Tibial nerve (tissue), 4 donors: ENCODE data around the gene PPA2. TPM values are rescaled to one million over a fixed set of nuclear protein-coding genes. Genes with fewer than 3 reads are reported as not detected.

Experiments used
- DNase-seq, 2 donors: peaks; one replicate each; pipeline ENCODE4 v3.0.0-alpha.2; 2019; ENCODE audit warnings: low spot score in 2 of 2
- H3K27ac ChIP-seq, 4 donors: fragments of 200-600 bp; sonication (generic) in 3 of 4; one replicate each; pipeline ENCODE4 v1.5.1; 2017 to 2019; ENCODE audit warnings: mild to moderate bottlenecking in 1 of 4
- H3K27me3 ChIP-seq, 2 donors: fragments of 200-600 bp; sonication (generic) in 1 of 2; one replicate each; pipeline versions ENCODE4 v1.5.1 to v1.6.0; 2017 to 2019
- H3K36me3 ChIP-seq, 3 donors: fragments of 200-600 bp; sonication (generic); one replicate each; pipeline ENCODE4 v1.5.1; 2018 to 2019
- H3K4me1 ChIP-seq, 4 donors: fragments of 200-600 bp; sonication (generic) in 3 of 4; one replicate each; pipeline ENCODE4 v1.5.1; 2017 to 2019
- H3K4me3 ChIP-seq, 4 donors: fragments of 200-600 bp; sonication (generic) in 3 of 4; one replicate each; pipeline ENCODE4 v1.5.1; 2017 to 2019; ENCODE audit warnings: mild to moderate bottlenecking in 1 of 4, moderate library complexity in 1 of 4
- H3K9me3 ChIP-seq, 4 donors: fragments of 200-600 bp; sonication (generic) in 3 of 4; one replicate each; pipeline ENCODE4 v1.5.1; 2017 to 2019
- CTCF ChIP-seq, 5 experiments: fragments of 200-600 bp in 3 of 5; fragments of 450-650 bp in 2 of 5; sonication (generic) in 3 of 5; IDR thresholded peaks; one replicate each; pipeline ENCODE4 v1.5.1; 2016 to 2019; ENCODE audit warnings: antibody characterized with exemption in 5 of 5, mild to moderate bottlenecking in 3 of 5, moderate library complexity in 2 of 5
- EP300 ChIP-seq, 2 donors: sonication (generic); formaldehyde crosslinking; IDR thresholded peaks; one replicate each; pipeline ENCODE4 v1.6.1; 2017; ENCODE audit warnings: antibody characterized with exemption in 2 of 2, mild to moderate bottlenecking in 1 of 2
- POLR2A ChIP-seq, 2 donors: fragments of 450-650 bp; IDR thresholded peaks; one replicate each; pipeline ENCODE4 v1.6.1; 2017; ENCODE audit warnings: antibody characterized with exemption in 2 of 2, mild to moderate bottlenecking in 2 of 2, moderate library complexity in 2 of 2
- WGBS, 2 donors: methylation state at CpG; one replicate each; pipeline ENCODE4 v1.1.5; 2018; 5-methylcytosine and 5-hydroxymethylcytosine counted together
- total RNA-seq, 4 donors: library from RNA; depleted of rRNA; stranded (reverse); fragments of >200 nt; gene quantifications; one replicate each; pipeline ENCODE4 v1.1.0, GENCODE V29; 2016

Gene PPA2
- total RNA-seq, 4 donors from 2014 or later = 69.9 to 106 (median 84.7) TPM

GRCh38 chr4:105437637-105438036 is 36.2 kb downstream of the PPA2 start:
- WGBS, 2 donors = 79 to 88% methylated on average over 6 of the region's 6 CpGs
- Histone ChIP-seq H3K27me3 (no peaks in the 10 kb centered on the region), H3K4me3 (no peak overlapping the region), H3K36me3 (peaks cover 0 to 89% (median 6%) of the 10 kb centered on the region in 3 donors), H3K4me1 (no peaks in the 10 kb centered on the region), H3K27ac (no peak overlapping the region), H3K9me3 (peaks cover 0 to 19% (median 0%) of the 10 kb centered on the region in 4 donors)
- no peak for DNase-seq
- TF ChIP-seq CTCF (IDR thresholded peaks at IDR 0.05) = no peak
- TF ChIP-seq POLR2A (IDR thresholded peaks at IDR 0.05) = no peak
- no peak for TF ChIP-seq EP300 (IDR thresholded peaks at IDR 0.05)

- peaks cover 0 to 14% (median 0%) of the 10 kb centered on the region in 4 donors for H3K9me3 ChIP-seq
- H3K4me1 ChIP-seq = no peaks in the 10 kb centered on the region
- H3K4me3 ChIP-seq = no peak overlapping the region
- TF ChIP-seq CTCF (IDR thresholded peaks at IDR 0.05) (no peak), EP300 (IDR thresholded peaks at IDR 0.05) (no peak), POLR2A (IDR thresholded peaks at IDR 0.05) (no peak)
- H3K27me3 ChIP-seq = no peaks in the 10 kb centered on the region
- H3K36me3 ChIP-seq = peaks cover 0 to 88% (median 6%) of the 10 kb centered on the region in 3 donors
- DNase-seq = no peak
- no peak overlapping the region for H3K27ac ChIP-seq
These were observed 37.4 kb downstream of the PPA2 start for GRCh38 chr4:105436414-105436813.

GRCh38 chr4:105434940-105435339 is 38.9 kb downstream of the PPA2 start:
- 96 to 97% methylated on average over 3 of the region's 3 CpGs for WGBS, 2 donors
- TF ChIP-seq POLR2A (IDR thresholded peaks at IDR 0.05) = no peak
- no peak for TF ChIP-seq CTCF (IDR thresholded peaks at IDR 0.05)
- TF ChIP-seq EP300 (IDR thresholded peaks at IDR 0.05) = no peak

GRCh38 chr4:105433421-105433820 is 40.4 kb downstream of the PPA2 start:
- 43 to 49% methylated on average over 3 of the region's 3 CpGs for WGBS, 2 donors
- Histone ChIP-seq H3K36me3 (peaks cover 0 to 80% (median 3%) of the 10 kb centered on the region in 3 donors), H3K4me3 (no peak overlapping the region), H3K27ac (no peak overlapping the region), H3K9me3 (peaks cover 0 to 9% (median 0%) of the 10 kb centered on the region in 4 donors), H3K4me1 (no peaks in the 10 kb centered on the region), H3K27me3 (no peaks in the 10 kb centered on the region)
- no peak for TF ChIP-seq POLR2A (IDR thresholded peaks at IDR 0.05)
- TF ChIP-seq CTCF (IDR thresholded peaks at IDR 0.05) = no peak
- no peak for TF ChIP-seq EP300 (IDR thresholded peaks at IDR 0.05)
- DNase-seq = no peak

More at GRCh38 chr4:105434940-105435339, 38.9 kb downstream of the PPA2 start:
- Histone ChIP-seq H3K36me3 (peaks cover 0 to 77% (median 3%) of the 10 kb centered on the region in 3 donors), H3K27ac (no peak overlapping the region), H3K4me3 (no peak overlapping the region), H3K9me3 (peaks cover 0 to 9% (median 0%) of the 10 kb centered on the region in 4 donors), H3K27me3 (no peaks in the 10 kb centered on the region), H3K4me1 (no peaks in the 10 kb centered on the region)
- DNase-seq = no peak

- Histone ChIP-seq H3K36me3 (peaks cover 0 to 81% (median 3%) of the 10 kb centered on the region in 3 donors), H3K27me3 (no peaks in the 10 kb centered on the region), H3K9me3 (peaks cover 0 to 9% (median 0%) of the 10 kb centered on the region in 4 donors), H3K27ac (no peak overlapping the region), H3K4me3 (no peak overlapping the region), H3K4me1 (no peaks in the 10 kb centered on the region)
- no peak for DNase-seq
- 93 to 98% methylated on average over 4 of the region's 4 CpGs for WGBS, 2 donors
- no peak for TF ChIP-seq EP300 (IDR thresholded peaks at IDR 0.05)
- TF ChIP-seq POLR2A (IDR thresholded peaks at IDR 0.05) = no peak
- TF ChIP-seq CTCF (IDR thresholded peaks at IDR 0.05) = no peak
These were observed 41.4 kb downstream of the PPA2 start for GRCh38 chr4:105432438-105432837.
